Adrenal gland (tissue), 5 donors: ENCODE results near the gene PRMT9.

ENCODE experiments used
- CTCF ChIP-seq, 6 experiments: fragments of 450-650 bp in 4 of 6; fragments of 200-600 bp in 2 of 6; sonication (generic) in 1 of 6; IDR thresholded peaks; 1 replicate in 5 of 6; 2 replicates in 1 of 6; pipeline versions ENCODE4 v1.5.1 to v1.8.0; 2016 to 2021; ENCODE audit warnings: antibody characterized with exemption in 6 of 6, mild to moderate bottlenecking in 2 of 6, moderate library complexity in 1 of 6
- POLR2A ChIP-seq, 2 donors: fragments of 450-650 bp; IDR thresholded peaks; one replicate each; pipeline ENCODE4 v1.6.1; 2017; ENCODE audit warnings: antibody characterized with exemption in 2 of 2, mild to moderate bottlenecking in 2 of 2, moderate library complexity in 1 of 2
- donor health status: DM: no; HTN: no; CAD: no.

GRCh38 chr4:147605499-147605898 lies 78.5 kb downstream of the PRMT9 start:
- TF ChIP-seq CTCF (IDR thresholded peaks at IDR 0.05) (no peak), POLR2A (IDR thresholded peaks at IDR 0.05) (no peak)
